Measurements from ENCODE around the gene LCT. TPM values are rescaled to one million over a fixed set of nuclear protein-coding genes. Genes with fewer than 3 reads are reported as not detected.

Gene LCT
- total and polyA plus RNA-seq, 2 of the 4 experiments (the other 2 are of a cell fraction): under 0.01 TPM; not detected in 1

DNA sequence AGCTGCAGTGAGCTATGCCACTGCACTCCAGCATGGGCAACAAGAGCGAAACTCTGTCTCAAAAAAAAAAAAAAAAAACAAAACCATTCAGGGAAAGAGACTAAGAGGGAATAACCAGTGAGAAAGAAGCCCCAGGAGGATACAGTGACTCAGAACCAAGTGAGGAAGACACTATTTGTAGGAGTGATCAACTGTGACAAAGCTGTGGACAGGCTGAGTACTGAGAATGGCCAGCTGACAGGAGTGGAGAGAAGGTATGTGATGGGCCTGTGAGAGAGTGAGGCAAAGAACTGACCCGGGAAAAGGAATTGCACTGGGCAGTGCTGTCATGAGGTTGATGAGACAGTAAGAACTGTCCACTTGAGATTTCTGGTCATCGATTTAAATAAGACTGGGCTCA lies 6.7 kb upstream of the LCT start:
- H2BK5ac ChIP-seq (ENCODE audit: low read depth, low read length, poor library complexity, severe bottlenecking): no peak overlapping the region
- no peak overlapping the region for H3K4ac ChIP-seq (ENCODE audit: low read depth, low read length)
- DNase-seq (no peak), ATAC-seq (ENCODE audit: low read depth) (no peak)
- H3K14ac ChIP-seq (replicated peaks; ENCODE audit: low read depth, low read length): no peak overlapping the region
- no peak overlapping the region for H4K5ac ChIP-seq (ENCODE audit: low read depth, low read length)
- no CpG with 5 or more reads among the region's 3 CpGs for WGBS, 2 experiments (ENCODE audit: extremely low coverage in 2 of 2, insufficient read length in 1 of 2)
- no peak overlapping the region for H2BK120ac ChIP-seq (ENCODE audit: low read depth, low read length)
- no peak overlapping the region for H2AK9ac ChIP-seq (replicated peaks; ENCODE audit: low read depth, low read length, poor library complexity)
- H3K56ac ChIP-seq (ENCODE audit: extremely low read depth, insufficient read depth, low read length): no peak overlapping the region
- intact Hi-C loops (cut with micrococcal nuclease): no loop called here
- H3K18ac ChIP-seq (ENCODE audit: low read depth, low read length): no peak overlapping the region
- no peak overlapping the region for H3K23ac ChIP-seq (ENCODE audit: low read depth, low read length)
- H3K36me3 ChIP-seq (ENCODE audit: control insufficient read depth, insufficient read depth, low read length): peaks cover 10% of the 10 kb centered on the region
- in situ Hi-C loops (cut with MboI; ENCODE audit: low sequenced_read_pairs): no loop called here
- no peak for TF ChIP-seq CEBPB (IDR thresholded peaks at IDR 0.05; ENCODE audit: low read depth, low read length)
- TF ChIP-seq CHD1 (IDR thresholded peaks at IDR 0.05; ENCODE audit: low read depth, low read length): no peak
- no peak for TF ChIP-seq MAZ (IDR thresholded peaks at IDR 0.05; ENCODE audit: borderline replicate concordance, low read depth, low read length)
- no peak for TF ChIP-seq NFE2L2 (IDR thresholded peaks at IDR 0.05; ENCODE audit: low read depth, low read length)
- TF ChIP-seq, protein P1, sequence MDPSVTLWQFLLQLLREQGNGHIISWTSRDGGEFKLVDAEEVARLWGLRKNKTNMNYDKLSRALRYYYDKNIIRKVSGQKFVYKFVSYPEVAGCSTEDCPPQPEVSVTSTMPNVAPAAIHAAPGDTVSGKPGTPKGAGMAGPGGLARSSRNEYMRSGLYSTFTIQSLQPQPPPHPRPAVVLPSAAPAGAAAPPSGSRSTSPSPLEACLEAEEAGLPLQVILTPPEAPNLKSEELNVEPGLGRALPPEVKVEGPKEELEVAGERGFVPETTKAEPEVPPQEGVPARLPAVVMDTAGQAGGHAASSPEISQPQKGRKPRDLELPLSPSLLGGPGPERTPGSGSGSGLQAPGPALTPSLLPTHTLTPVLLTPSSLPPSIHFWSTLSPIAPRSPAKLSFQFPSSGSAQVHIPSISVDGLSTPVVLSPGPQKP (IDR thresholded peaks at IDR 0.05; ENCODE audit: borderline replicate concordance, low read depth, low read length): no peak
- no peak for TF ChIP-seq RAD21 (IDR thresholded peaks at IDR 0.05; ENCODE audit: low read length)
- no peak for TF ChIP-seq RFX5 (IDR thresholded peaks at IDR 0.05; ENCODE audit: low read depth, low read length)
- no peak for TF ChIP-seq RCOR1 (IDR thresholded peaks at IDR 0.05; ENCODE audit: insufficient replicate concordance, low read length)
- no peak for TF ChIP-seq BHLHE40 (IDR thresholded peaks at IDR 0.05; ENCODE audit: low read depth, low read length)
- no peak for TF ChIP-seq MXI1 (IDR thresholded peaks at IDR 0.05; ENCODE audit: borderline replicate concordance, low read depth, low read length)
- no peak for TF ChIP-seq POLR2A (IDR thresholded peaks at IDR 0.05; ENCODE audit: low read depth, low read length)
- TF ChIP-seq, protein P2, sequence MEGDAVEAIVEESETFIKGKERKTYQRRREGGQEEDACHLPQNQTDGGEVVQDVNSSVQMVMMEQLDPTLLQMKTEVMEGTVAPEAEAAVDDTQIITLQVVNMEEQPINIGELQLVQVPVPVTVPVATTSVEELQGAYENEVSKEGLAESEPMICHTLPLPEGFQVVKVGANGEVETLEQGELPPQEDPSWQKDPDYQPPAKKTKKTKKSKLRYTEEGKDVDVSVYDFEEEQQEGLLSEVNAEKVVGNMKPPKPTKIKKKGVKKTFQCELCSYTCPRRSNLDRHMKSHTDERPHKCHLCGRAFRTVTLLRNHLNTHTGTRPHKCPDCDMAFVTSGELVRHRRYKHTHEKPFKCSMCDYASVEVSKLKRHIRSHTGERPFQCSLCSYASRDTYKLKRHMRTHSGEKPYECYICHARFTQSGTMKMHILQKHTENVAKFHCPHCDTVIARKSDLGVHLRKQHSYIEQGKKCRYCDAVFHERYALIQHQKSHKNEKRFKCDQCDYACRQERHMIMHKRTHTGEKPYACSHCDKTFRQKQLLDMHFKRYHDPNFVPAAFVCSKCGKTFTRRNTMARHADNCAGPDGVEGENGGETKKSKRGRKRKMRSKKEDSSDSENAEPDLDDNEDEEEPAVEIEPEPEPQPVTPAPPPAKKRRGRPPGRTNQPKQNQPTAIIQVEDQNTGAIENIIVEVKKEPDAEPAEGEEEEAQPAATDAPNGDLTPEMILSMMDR (conservative IDR thresholded peaks at IDR 0.05; ENCODE audit: low read depth, low read length): no peak
- no peak for TF ChIP-seq MAFK (IDR thresholded peaks at IDR 0.05; ENCODE audit: low read depth, low read length)
- TF ChIP-seq, protein P3, sequence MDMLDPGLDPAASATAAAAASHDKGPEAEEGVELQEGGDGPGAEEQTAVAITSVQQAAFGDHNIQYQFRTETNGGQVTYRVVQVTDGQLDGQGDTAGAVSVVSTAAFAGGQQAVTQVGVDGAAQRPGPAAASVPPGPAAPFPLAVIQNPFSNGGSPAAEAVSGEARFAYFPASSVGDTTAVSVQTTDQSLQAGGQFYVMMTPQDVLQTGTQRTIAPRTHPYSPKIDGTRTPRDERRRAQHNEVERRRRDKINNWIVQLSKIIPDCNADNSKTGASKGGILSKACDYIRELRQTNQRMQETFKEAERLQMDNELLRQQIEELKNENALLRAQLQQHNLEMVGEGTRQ (IDR thresholded peaks at IDR 0.05; ENCODE audit: low read depth, low read length): no peak
- TF ChIP-seq FOS (IDR thresholded peaks at IDR 0.05; ENCODE audit: low read depth, low read length): no peak
- no peak for TF ChIP-seq SMC3 (IDR thresholded peaks at IDR 0.05; ENCODE audit: low read depth, low read length)
- H3K4me1 ChIP-seq (ENCODE audit: control insufficient read depth, insufficient read depth, low read length): peaks cover 5% of the 10 kb centered on the region
- dilution Hi-C loops (cut with HindIII; ENCODE audit: low sequenced_read_pairs, unreplicated experiment): no loop called here
- H4K8ac ChIP-seq (ENCODE audit: low read depth in 2 of 2, low read length in 2 of 2): no peak overlapping the region
- no peaks in the 10 kb centered on the region for H3K9me1 ChIP-seq (ENCODE audit: insufficient read depth, low read length)
- H2BK15ac ChIP-seq (ENCODE audit: low read depth, low read length): no peak overlapping the region
- no peaks in the 10 kb centered on the region for H4K20me1 ChIP-seq (ENCODE audit: insufficient read depth, low read length)
- no peak overlapping the region for H4K91ac ChIP-seq (ENCODE audit: insufficient read depth, low read depth, low read length)
- BruUV-seq (replicated peaks): no TSS peak
- no peak overlapping the region for H2AK5ac ChIP-seq (ENCODE audit: low read depth, low read length)
- H2AFZ ChIP-seq (replicated peaks; ENCODE audit: low read length, poor library complexity): no peak overlapping the region
- no peak overlapping the region for H2BK20ac ChIP-seq (ENCODE audit: low read depth, low read length)
- ChIA-PET POLR2A (ENCODE audit: unreplicated experiment) (no interaction called here), CTCF (interaction anchor here (0.7 kb wide), 1 partner anchor 148 kb away, joined by 3 read pairs; no protein-coding TSS in a partner anchor)
- H3K4me3 ChIP-seq (ENCODE audit: insufficient read depth, low read depth, low read length): no peak overlapping the region
- H3K27ac ChIP-seq (ENCODE audit: insufficient read depth, low read length): no peak overlapping the region
- H3K9me3 ChIP-seq (ENCODE audit: control insufficient read depth, insufficient read depth, low read length): no peaks in the 10 kb centered on the region
- no peak overlapping the region for H3K9ac ChIP-seq (ENCODE audit: low read depth, low read length)
- H3K4me2 ChIP-seq (ENCODE audit: low read depth, low read length): no peak overlapping the region
- H3K79me1 ChIP-seq (ENCODE audit: low read depth in 1 of 2, low read length in 2 of 2): no peaks in the 10 kb centered on the region
- no peaks in the 10 kb centered on the region for H3K27me3 ChIP-seq (ENCODE audit: control insufficient read depth, insufficient read depth, low read length)

Measured in IMR-90 (cell line).